ENCODE measurements around the gene ABCC6.

The ABCC6 gene

GRCh38 chr16:16113076-16113475, 110.2 kb downstream of the ABCC6 start:
- H3K4me2 ChIP-seq (ENCODE audit: low read depth, low read length, poor library complexity, severe bottlenecking), result no peak overlapping the region
- H3K4me3 ChIP-seq (ENCODE audit: insufficient read depth, low read length, poor library complexity, severe bottlenecking), result no peak overlapping the region
- H3K27ac ChIP-seq (ENCODE audit: low read depth, low read length), result no peak overlapping the region
- H4K20me1 ChIP-seq (ENCODE audit: low read depth, low read length), result no peaks in the 10 kb centered on the region
- no peaks in the 10 kb centered on the region for H3K9me2 ChIP-seq (replicated peaks; ENCODE audit: insufficient read depth, low read length)
- TF ChIP-seq, protein P1, sequence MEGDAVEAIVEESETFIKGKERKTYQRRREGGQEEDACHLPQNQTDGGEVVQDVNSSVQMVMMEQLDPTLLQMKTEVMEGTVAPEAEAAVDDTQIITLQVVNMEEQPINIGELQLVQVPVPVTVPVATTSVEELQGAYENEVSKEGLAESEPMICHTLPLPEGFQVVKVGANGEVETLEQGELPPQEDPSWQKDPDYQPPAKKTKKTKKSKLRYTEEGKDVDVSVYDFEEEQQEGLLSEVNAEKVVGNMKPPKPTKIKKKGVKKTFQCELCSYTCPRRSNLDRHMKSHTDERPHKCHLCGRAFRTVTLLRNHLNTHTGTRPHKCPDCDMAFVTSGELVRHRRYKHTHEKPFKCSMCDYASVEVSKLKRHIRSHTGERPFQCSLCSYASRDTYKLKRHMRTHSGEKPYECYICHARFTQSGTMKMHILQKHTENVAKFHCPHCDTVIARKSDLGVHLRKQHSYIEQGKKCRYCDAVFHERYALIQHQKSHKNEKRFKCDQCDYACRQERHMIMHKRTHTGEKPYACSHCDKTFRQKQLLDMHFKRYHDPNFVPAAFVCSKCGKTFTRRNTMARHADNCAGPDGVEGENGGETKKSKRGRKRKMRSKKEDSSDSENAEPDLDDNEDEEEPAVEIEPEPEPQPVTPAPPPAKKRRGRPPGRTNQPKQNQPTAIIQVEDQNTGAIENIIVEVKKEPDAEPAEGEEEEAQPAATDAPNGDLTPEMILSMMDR (IDR thresholded peaks at IDR 0.05; ENCODE audit: insufficient read depth, low read length, poor library complexity, severe bottlenecking), result no peak
- no peak for TF ChIP-seq EZH2phosphoT487 (conservative IDR thresholded peaks at IDR 0.05; ENCODE audit: low read length)
- no peaks in the 10 kb centered on the region for H3F3A ChIP-seq (ENCODE audit: insufficient read depth)
- H3K27me3 ChIP-seq (ENCODE audit: low read length), result no peaks in the 10 kb centered on the region
- H3K9ac ChIP-seq (ENCODE audit: low read length), result no peak overlapping the region
- H3K36me3 ChIP-seq (ENCODE audit: low read length), result peaks cover 20% of the 10 kb centered on the region; the same call in 1 of the 2 replicates
- no peak overlapping the region for H2AFZ ChIP-seq (ENCODE audit: low read depth, low read length, severe bottlenecking)
- no peaks in the 10 kb centered on the region for H3K79me2 ChIP-seq (ENCODE audit: insufficient read depth, low read length)
- H3K9me3 ChIP-seq (ENCODE audit: insufficient read depth, low read length), result no peaks in the 10 kb centered on the region

DNA sequence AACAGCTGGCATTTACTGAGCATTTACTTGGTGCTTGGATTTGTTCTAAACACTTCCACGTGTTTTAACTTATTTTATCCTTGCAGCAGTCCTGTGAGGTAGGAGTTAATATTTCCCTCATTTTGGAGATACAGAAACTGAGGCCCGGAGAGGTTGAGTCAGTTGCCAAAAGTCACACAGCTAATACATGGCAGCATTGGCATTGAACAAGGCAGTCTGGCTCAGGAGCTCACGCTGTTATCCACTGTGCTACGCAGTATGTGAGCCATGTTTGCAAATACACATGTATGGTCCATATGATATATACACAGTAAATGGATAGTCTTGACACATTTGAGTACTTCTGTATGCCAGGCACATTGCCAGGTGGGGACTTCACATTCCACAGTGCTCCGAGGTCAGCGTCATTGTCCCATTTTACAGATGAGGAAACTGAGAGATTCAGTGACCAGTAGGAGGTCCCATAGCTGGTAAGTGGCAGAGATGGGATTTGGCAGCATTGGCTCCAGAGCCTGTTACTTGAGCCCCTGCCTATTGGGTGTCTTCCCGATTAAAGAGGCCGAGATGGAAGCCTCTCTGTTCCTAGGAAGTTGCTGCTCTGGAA, 110.7 kb downstream of the ABCC6 start:
- Histone ChIP-seq H2AFZ (ENCODE audit: low read depth, low read length, severe bottlenecking) (no peak overlapping the region), H3K27ac (ENCODE audit: low read depth, low read length) (no peak overlapping the region), H3K9me3 (ENCODE audit: insufficient read depth, low read length) (no peaks in the 10 kb centered on the region), H3K27me3 (ENCODE audit: low read length) (no peaks in the 10 kb centered on the region), H3K36me3 (ENCODE audit: low read length) (peaks cover 20% of the 10 kb centered on the region; the same call in 1 of the 2 replicates), H3K4me2 (ENCODE audit: low read depth, low read length, poor library complexity, severe bottlenecking) (no peak overlapping the region), H3F3A (ENCODE audit: insufficient read depth) (no peaks in the 10 kb centered on the region), H3K4me3 (ENCODE audit: insufficient read depth, low read length, poor library complexity, severe bottlenecking) (no peak overlapping the region), H3K9me2 (replicated peaks; ENCODE audit: insufficient read depth, low read length) (no peaks in the 10 kb centered on the region), H4K20me1 (ENCODE audit: low read depth, low read length) (no peaks in the 10 kb centered on the region), H3K9ac (ENCODE audit: low read length) (no peak overlapping the region), H3K79me2 (ENCODE audit: insufficient read depth, low read length) (no peaks in the 10 kb centered on the region)
- no peak for TF ChIP-seq EZH2phosphoT487 (conservative IDR thresholded peaks at IDR 0.05; ENCODE audit: low read length)
- TF ChIP-seq, protein P1 (IDR thresholded peaks at IDR 0.05; ENCODE audit: insufficient read depth, low read length, poor library complexity, severe bottlenecking), result no peak

DNA sequence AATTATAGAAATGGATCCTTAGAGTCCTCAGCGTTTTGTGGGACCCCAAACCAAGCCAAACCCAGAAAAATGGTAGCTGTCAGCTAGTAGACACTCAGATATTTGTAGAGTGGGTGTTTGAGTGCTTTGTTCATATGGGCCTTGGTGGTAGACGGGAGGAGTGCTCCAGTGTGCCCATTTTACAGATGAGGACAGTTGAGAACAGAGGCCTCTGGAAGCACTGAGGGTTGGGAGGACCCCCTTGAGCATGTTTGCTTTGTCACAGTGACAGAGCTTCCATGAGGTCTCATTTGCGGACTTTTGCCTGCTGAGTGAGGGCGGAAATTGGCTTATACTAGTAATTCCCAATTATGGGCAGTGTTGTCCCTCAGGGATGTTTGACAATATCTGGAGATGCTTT, 111.7 kb downstream of the ABCC6 start:
- no peaks in the 10 kb centered on the region for H3K27me3 ChIP-seq (ENCODE audit: low read length)
- no peak overlapping the region for H2AFZ ChIP-seq (ENCODE audit: low read depth, low read length, severe bottlenecking)
- no peak overlapping the region for H3K9ac ChIP-seq (ENCODE audit: low read length)
- H3K9me2 ChIP-seq (replicated peaks; ENCODE audit: insufficient read depth, low read length), result no peaks in the 10 kb centered on the region
- TF ChIP-seq, protein P1 (IDR thresholded peaks at IDR 0.05; ENCODE audit: insufficient read depth, low read length, poor library complexity, severe bottlenecking), result no peak
- no peak for TF ChIP-seq EZH2phosphoT487 (conservative IDR thresholded peaks at IDR 0.05; ENCODE audit: low read length)
- 0 out of 2 replicates have a peak, but pooled peaks cover 5% of the 10 kb centered on the region for H3F3A ChIP-seq (ENCODE audit: insufficient read depth)
- no peak overlapping the region for H3K4me3 ChIP-seq (ENCODE audit: insufficient read depth, low read length, poor library complexity, severe bottlenecking)
- no peak overlapping the region for H3K27ac ChIP-seq (ENCODE audit: low read depth, low read length)
- no peaks in the 10 kb centered on the region for H4K20me1 ChIP-seq (ENCODE audit: low read depth, low read length)
- H3K9me3 ChIP-seq (ENCODE audit: insufficient read depth, low read length), result no peaks in the 10 kb centered on the region
- peaks cover 12% of the 10 kb centered on the region; the same call in 1 of the 2 replicates for H3K36me3 ChIP-seq (ENCODE audit: low read length)
- H3K79me2 ChIP-seq (ENCODE audit: insufficient read depth, low read length), result no peaks in the 10 kb centered on the region
- H3K4me2 ChIP-seq (ENCODE audit: low read depth, low read length, poor library complexity, severe bottlenecking), result no peak overlapping the region
